HG02852 (cell line): ENCODE results near the gene EXD3.
"Not testable (repeated sequence)": the region's sequence is repeated elsewhere in the genome, so short reads cannot be mapped to it uniquely, and the experiment has no call there.

Experiments
- ATAC-seq: cut with Tn5 transposase; IDR thresholded peaks from one replicate; pipeline ENCODE4 v1.9.1; 2021; ENCODE audit warnings: mild to moderate bottlenecking, moderate library complexity; ENCODE audit not compliant: unreplicated experiment

EXD3 gene

DNA sequence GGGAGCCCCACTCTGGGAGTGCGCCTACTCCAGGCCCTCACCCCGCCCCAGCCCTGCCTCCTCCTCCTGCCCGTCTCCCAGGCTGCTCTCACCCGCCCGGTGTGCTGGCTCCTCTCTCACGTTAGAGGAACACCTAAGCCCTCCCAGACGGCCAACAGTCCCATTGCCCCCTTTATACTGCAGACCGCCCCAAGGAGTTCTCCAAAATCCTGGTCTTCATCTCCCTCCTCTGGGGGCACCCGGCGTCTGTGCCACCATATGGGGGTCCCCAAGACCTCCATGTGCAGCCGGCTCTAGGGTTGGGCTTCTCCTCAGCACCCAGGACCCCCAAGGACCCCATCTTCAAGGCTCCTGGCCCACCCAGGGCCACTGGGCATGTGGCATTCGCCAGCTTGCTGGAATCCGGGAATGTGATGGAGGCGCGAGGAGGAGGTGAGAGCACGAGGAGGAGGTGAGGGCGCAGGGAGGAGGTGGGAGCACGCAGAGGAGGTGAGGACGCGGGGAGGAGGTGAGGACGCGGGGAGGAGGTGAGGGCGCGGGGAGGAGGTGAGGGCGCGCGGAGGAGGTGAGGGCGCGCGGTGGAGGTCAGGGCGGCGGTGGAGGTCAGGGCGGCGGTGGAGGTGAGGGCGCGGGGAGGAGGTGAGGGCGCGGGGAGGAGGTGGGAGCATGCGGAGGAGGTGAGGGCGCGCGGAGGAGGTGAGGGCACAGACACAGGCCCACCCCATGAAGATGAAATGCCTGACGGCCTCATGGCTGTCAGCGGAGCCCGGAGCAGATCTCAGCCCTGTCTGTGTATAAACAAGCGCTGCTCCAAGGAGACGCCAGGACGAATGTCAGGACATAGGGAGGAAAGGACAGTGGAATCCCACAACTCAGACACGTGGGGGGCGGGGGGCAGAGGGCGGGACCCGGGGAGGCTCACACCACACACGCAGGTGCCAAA, 41.2 kb downstream of the EXD3 start:
- ATAC-seq, result no peak

DNA sequence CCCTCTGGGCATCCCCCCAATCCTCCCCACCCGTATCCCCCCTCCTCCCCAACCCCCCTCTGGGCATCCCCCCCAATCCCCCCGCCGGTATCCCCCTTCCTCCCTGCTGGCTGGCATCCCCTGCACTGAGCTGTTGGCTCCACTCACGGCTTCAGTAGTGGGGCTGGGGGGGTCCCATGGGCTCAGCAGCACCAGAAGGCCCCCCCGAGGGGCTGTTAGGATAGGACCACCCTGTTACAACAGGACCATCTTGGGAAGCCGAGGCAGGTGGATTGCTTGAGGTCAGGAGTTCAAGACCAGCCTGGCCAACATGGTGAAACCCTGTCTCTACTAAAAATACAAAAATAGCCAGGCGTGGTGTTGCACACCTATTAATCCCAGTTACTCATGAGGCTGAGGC, 42.4 kb downstream of the EXD3 start:
- ATAC-seq, result no peak

DNA sequence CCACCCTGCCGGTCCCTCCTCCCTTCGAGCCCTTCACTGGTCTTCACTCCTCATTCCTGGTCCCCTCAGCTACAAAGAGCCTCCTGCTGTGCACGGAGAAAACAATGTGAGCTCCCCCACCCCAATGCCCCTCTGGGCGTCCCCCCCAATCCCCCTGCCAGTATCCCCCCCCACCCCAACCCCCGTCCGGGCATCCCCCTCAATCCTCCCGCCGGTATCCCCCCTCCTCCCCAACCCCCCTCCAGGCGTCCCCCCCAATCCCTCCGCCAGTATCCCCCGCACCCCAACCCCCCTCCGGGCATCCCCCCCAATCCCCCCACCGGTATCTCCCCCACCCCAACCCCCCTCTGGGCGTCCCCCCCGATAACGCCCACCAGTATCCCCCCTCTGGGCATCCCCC, 42.8 kb downstream of the EXD3 start:
- no peak for ATAC-seq

DNA sequence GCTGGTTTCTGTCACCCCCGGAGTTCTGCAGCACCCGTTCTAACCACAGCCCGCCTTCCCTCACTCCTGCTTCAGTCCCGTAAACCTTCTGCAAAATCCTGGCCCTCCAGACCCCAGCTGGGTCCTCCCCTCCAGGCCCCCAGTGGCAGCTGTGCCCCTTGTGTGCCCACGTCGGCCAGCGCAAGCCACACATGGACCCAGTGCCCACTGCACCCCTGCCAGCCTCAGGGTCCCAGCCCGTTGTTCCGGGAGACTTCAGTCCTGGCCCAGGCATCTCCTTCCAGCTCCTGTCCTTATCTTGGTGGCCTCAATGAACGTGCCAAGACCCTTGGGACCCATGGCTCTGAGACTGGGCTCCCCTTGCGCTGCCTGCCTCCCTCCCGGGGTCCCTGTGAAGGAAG, 43.2 kb downstream of the EXD3 start:
- no peak for ATAC-seq

DNA sequence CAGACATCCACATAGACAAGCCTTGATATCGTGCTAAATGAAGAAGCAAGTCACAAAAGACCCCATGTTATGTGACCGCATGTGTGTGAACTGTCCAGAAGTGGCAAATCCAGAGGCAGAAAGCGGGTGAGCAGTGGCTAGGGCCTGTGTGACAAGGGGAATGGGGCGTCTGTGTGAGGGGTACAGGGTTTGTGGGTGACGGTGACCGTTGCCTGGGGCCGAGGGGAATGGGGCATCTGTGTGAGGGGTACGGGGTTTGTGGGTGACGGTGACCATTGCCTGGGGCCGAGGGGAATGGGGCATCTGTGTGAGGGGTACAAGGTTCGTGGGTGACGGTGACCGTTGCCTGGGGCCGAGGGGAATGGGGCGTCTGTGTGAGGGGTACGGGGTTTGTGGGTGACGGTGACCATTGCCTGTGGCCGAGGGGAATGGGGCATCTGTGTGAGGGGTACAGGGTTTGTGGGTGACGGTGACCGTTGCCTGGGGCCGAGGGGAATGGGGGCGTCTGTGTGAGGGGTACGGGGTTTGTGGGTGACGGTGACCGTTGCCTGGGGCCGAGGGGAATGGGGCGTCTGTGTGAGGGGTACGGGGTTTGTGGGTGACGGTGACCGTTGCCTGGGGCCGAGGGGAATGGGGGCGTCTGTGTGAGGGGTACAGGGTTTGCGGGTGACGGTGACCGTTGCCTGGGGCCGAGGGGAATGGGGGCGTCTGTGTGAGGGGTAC, 44.1 kb downstream of the EXD3 start:
- not testable (repeated sequence) for ATAC-seq

DNA sequence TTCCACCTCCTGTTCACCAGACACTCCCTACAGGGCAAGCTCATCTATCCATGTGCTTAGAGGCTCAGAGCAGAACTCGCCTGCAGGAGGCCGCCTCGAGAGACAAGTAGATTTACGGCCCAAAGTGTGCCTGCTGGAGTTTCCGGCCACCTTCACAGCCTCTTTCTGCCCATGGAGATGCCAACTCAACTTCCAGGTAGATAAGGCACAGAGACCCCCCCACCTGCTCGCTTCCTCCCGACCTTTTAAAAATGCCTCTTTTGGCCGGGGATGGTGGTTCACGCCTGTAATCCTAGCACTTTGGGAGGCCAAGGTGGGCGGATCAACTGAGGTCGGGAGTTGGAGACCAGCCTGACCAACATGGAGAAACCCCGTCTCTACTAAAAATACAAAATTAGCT, 46.6 kb downstream of the EXD3 start:
- no peak for ATAC-seq

DNA sequence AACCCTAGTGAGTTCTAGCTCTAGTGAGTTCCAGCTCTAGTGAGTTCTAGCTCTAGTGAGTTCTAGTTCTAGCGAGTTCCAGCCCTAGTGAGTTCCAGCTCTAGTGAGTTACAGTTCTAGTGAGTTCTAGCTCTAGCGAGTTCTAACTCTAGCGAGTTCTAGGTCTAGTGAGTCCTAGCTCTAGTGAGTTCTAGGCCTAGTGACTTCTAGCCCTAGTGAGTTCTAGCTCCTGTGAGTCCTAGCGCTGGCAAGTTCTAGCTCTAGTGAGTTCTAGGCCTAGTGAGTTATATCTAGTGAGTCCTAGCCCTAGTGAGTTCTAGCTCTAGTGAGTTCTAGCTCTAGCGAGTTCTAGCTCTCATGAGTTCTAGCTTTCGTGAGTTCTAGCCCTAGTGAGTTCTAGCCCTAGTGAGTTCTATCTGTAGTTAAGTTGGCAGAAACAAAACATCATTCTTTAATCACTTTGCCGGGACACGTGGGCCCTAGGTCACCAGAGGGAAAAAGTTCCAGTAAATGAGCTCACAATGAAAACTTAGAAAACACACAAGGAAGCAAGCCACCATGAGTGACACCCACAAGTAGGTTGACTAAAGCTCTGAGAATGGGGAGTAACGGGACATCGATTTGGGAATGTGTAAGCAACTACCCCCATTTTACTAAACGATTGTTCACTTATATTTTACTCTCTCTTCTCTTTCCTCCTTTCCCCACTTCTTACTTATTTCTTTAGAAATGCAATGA, 47.5 kb downstream of the EXD3 start:
- ATAC-seq, result no peak

DNA sequence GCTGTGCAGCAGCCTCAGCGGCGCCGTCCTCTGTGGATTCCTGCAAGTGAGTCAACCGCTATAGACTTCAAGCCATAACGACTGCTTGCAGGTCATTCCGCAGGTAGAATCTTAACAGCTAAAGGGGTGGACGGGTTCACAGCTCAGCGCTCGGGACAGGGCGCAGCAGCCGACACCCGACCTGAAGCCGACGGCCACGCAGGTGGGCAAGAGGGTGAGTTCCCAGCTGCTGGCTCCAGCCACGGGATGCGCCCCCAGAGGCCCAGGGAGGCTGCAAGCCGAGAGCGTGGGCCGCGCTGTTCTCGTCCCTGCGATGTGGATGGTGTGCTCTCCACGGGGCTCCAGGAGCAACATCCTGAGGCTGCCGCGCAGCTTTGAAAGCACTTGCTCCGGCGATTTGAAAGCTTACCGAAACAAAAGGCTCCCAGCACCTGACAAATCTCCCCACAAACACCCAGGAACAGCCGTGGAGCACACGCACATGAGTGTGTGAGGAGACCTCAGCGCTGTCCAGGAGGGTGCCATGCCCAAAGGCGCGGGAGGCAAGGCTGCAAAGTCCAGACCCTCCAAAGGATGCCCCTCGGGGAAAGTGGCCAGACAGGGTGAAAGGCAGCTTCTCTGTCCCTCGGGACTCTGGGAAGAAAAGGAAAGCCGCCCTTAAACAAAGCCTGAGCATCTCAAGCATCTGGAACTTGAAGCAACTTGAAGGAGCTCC, 48.7 kb downstream of the EXD3 start:
- no peak for ATAC-seq

DNA sequence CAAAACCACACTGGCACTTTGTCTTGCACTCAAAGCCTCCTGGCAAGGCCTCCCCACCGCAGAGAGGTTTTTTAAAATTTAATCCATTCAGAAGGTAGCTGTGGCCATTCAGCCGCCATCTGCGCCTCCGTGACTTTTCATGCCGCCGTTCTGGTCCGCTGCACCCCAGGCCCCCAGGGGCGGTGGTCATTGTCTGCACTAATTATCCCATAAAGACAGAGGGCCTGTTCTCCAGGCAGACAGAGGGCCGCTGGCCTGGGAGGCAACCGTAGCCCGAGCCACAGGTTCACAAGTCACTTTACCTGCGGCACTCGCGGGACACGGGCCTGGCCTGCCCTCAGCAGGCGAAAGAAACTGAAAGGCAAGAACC, 49.4 kb downstream of the EXD3 start:
- ATAC-seq, result no peak

DNA sequence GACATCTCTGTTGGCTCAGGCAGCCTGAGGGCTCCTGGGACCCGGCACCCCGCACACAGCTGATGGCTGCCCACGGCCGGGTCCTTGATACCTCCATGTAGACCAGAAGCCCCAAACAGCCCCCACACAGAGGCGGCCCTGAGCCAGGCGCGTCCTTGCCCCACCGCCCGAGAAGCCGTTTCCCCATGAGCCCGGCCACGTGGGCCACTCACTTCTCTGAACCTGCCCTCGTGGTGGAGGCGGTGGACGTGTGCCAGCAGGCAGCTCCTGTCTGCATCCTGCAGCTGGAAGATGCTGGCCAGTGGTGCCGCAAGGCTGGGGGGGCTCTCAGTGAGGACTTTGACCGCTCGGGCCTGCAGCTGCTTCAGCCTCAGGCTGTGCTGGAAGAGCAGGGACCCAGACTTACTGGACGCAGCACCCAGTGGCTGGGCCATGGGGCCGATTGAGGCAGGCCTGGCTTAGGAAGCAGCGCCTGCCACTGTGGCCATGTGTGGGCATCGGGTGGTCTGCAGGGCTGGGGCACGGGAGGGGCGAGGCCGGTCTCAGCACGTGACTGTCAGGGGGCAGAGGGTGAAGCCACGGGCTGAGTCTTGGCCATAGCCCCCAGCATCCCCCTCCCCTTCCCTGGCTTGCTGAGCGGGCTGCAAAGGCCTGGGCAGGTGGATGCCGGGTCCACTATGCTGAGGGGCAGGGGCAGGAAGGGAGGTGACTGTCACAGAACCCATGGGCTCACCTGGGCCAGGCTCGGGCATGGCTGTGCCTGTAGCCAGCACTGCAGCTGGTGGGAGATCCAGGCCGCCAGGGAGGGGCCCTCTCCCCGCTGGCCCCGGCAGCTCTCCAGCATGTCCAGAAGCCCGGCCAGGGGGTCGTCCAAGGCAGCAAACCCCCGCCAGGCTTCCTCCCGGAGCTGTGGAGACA, 50.0 kb downstream of the EXD3 start:
- ATAC-seq, result no peak

DNA sequence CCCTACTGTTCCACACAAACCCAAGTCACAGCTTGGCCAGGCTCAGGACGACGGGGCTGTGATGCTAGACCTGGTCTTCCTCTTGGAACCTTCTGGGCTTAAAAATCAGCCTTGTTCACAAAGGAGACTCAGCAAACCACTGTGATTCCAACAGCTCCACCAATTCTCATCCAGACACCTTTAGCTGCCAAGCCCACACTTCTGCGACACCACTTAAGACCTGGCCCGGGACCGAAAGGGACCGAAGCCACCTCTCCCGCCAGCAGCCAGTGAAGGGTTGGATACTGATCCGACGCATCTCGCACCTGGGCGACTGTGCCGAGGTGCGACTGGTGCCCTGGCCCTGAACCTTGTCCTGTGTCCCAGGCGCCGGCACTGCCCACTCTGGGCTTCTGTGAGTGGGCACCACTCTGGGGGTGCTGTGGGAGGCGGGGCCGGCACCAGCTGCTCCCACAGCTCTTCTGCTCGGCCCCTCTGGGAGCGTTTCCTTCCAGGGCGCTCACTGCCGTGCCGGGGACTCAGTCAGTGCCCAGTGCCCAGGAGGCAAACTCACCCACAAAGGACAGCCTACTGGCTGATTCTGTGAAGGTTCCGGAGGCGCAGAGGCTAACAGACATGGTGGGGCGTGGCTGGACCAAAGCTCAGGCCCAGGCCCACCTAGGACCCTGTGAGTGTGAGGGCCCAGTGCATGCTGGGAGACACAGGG, 50.9 kb downstream of the EXD3 start:
- no peak for ATAC-seq

DNA sequence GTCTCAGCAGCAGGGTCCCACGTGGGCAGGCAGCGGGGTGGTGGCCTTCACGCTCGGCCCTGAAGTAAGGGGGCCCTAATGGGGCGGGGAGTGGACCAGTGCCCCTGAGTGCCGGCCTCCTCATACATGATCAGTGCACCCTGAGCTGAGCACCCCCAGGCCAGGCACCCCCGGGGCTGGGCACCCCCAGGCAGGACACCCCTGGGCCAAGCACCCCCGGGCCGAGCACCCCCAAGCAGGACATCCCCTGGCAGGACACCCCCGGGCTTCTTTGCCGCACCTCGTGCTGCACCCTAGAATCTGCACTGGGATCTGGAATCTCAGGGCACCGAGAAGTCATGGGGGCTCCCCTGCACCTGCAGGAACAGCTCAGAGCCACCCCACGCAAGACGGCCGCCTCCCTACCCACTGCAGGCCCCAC, 51.4 kb downstream of the EXD3 start:
- no peak for ATAC-seq

DNA sequence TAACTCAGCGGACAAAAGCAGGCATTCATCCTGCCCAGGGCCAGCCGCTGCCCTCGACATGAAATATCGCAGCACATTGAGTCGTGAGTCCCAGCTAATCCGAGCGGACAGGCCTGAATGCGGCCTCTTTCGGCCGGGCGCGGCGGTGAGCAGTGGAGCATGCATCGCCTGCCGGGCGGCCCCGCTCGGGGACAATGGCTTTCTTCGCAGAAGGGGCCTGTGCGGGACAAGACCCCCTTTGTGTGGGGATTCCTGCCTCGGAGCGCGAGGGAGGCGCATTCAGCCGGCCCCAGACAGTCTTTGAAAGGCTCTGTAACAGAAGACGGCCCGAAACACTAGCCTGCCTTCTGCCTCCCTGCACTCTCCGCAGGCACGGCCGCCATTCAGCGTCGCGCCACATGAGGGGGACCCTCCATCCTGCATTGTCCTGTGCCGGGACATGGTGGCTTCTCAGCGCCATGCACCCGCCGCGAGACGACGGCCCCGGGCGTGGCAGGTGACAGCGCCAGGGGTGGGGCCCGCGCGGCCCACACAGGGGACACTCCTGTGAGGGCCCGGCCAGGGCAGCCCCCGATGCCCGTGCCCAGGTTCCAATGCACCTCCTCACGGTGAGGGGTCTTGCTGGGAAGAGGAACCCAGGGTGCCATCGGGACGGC, 52.0 kb downstream of the EXD3 start:
- no peak for ATAC-seq

DNA sequence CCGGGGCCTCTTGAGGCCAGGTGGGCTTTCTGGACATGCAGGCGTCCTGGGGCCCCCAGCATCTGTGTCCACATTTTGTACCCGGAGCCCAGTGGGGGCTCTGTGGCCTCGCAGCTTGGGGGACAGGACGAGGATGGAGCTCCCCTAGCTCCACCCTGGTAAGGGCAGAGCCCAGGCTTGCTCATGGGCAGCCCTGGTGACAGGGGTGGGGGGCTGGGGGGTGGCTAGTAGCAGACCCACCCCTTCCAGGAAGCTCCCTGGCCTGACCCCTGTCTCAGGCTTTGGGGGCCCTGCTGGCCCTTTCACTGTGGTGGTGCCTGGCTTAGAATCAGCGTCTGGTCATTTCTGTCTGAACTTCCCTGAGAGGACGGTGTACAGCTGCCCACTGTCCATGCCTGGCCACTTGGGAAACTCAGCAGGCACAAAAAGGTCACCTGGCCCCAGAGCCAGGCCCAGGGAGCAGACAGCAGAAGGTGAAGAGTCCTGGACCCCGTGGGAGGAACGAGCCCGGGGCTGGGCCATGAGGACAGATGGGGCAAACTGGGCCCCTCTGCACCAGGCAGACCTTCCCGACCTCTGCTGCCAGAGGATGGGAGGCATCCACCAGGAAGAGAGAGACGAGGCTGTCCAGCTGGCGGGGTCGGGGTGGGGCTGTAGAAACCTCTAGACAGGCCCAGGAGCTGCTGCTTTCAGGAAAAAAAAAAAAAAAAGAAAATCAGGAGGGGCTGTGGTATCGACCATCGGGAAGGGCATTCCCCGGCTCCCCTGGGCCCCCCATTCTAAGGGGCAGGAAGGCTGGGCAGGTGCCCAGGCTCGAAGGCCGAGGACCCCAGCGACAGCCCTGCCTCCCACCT, 52.8 kb downstream of the EXD3 start:
- ATAC-seq, result no peak

DNA sequence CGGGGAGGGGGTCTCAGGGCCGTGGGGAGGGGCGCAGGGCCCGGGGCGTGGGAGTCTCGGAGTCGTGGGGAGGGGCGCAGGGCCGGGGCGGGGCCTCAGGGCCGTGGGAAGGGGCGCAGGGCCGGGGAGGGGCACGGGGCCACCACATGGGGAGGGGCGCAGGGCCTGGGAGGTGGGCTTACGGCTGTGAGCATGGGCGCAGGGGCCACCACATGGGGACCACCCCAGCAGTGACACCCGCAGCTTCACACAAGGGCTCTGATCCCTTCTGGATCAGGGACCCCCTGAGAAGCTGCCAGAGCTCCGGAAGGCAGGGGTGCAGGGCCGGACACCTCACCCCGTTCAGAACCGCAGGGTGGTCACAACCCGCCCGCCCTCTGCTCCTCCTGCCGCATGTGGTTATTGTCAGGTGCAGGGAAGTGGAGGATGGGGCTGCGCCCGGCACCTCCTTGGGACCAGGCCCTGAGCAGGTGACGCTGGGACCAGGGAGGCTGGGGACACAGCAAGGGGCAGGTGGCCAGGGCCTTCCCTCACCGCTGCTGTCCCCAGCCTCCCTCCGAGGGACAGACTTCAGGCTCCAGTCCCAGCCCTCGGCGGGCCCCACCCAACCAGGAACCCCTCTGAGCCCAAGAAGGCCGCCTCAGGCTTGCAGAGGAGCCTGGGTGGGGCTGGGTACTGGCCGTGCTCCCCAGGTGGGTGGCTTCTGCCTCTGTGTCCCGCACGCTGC, 53.7 kb downstream of the EXD3 start:
- no peak for ATAC-seq

DNA sequence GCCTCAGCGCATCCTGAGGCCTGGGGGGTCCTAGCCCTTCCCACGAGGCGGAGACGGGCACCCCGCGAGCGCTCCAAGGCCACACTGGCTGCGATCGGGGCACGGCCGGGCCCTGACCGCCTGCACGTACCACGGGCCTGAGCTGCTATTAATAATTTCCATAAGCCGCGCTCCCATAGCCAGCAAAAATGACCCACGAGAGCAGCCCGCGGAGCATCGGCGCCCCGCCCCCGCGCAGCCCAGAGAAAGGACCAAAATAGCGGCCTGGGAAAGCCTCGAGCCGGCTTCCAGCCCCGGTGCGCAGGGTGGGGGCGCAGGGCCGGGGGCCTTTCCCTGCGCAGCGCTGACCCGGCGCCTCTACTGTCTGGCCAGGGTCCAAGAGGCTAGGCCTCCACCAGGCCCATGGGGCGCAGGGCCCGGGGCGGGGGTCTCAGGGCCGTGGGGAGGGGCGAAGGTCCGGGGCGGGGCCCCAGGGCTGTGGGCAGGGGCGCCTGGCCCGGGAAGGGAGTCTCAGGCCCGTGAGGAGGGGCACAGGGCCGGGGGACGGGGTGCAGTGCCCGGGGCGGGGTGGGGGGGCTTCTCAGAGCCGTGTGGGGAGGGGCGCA, 54.4 kb downstream of the EXD3 start:
- no peak for ATAC-seq
